NCI-H345 treated with DMSO at 0.1 percent for 48 hours (cell line): Measurements from ENCODE around the gene SLC35E3.

Source experiments
- DNase-seq: peaks from one replicate; lab custom pipeline; 2025; ENCODE audit not compliant: unreplicated experiment; lab: John Stamatoyannopoulos, UW

The SLC35E3 gene

GRCh38 chr12:68769941-68770340 is 24.0 kb downstream of the SLC35E3 start:
- no peak for DNase-seq

- DNase-seq: no peak
Measured at GRCh38 chr12:68771223-68771925, 25.4 kb downstream of the SLC35E3 start.

- DNase-seq: no peak
Measured at GRCh38 chr12:68772714-68773113, 26.7 kb downstream of the SLC35E3 start.

- DNase-seq: no peak
Measured at GRCh38 chr12:68773582-68773981, 27.6 kb downstream of the SLC35E3 start.

- no peak for DNase-seq
Measured at GRCh38 chr12:68775121-68775630, 29.2 kb downstream of the SLC35E3 start.

- DNase-seq: no peak
Measured at GRCh38 chr12:68776976-68777610, 31.1 kb downstream of the SLC35E3 start.

GRCh38 chr12:68779280-68779679 is 33.3 kb downstream of the SLC35E3 start:
- DNase-seq: no peak

- no peak for DNase-seq
Measured at GRCh38 chr12:68780731-68781130, 34.8 kb downstream of the SLC35E3 start.

GRCh38 chr12:68781728-68782127 is 35.8 kb downstream of the SLC35E3 start:
- no peak for DNase-seq

GRCh38 chr12:68784015-68784414 is 38.0 kb downstream of the SLC35E3 start:
- DNase-seq: no peak

- DNase-seq: no peak
Measured at GRCh38 chr12:68785358-68785757, 39.4 kb downstream of the SLC35E3 start.

GRCh38 chr12:68785823-68786222 is 39.8 kb downstream of the SLC35E3 start:
- DNase-seq: no peak

- no peak for DNase-seq
Measured at GRCh38 chr12:68786929-68787328, 41.0 kb downstream of the SLC35E3 start.

GRCh38 chr12:68788554-68789143 is 42.7 kb downstream of the SLC35E3 start:
- no peak for DNase-seq

- DNase-seq: no peak
Measured at GRCh38 chr12:68789144-68789878, 43.3 kb downstream of the SLC35E3 start.

GRCh38 chr12:68790081-68790951 is 44.3 kb downstream of the SLC35E3 start:
- no peak for DNase-seq

- no peak for DNase-seq
Measured at GRCh38 chr12:68790952-68791234, 44.9 kb downstream of the SLC35E3 start.

- DNase-seq: no peak
Measured at GRCh38 chr12:68791897-68792481, 46.0 kb downstream of the SLC35E3 start.

- DNase-seq: no peak
Measured at GRCh38 chr12:68792952-68793351, 47.0 kb downstream of the SLC35E3 start.

GRCh38 chr12:68793436-68793835 is 47.5 kb downstream of the SLC35E3 start:
- no peak for DNase-seq
